H4 (cell line): ENCODE measurements around the gene ATF4. TPM values are rescaled to one million over a fixed set of nuclear protein-coding genes. Genes with fewer than 3 reads are reported as not detected.

Experiments used
- DNase-seq: peaks from one replicate; pipeline ENCODE4 v3.0.0-alpha.2; 2015; ENCODE audit warnings: low spot score
- total RNA-seq: library from RNA; depleted of rRNA; stranded (reverse); fragments of >200 nt; shearing (Covaris generic); gene quantifications from 2 replicates; pipeline ENCODE4 v1.2.3, GENCODE V29; 2014; rRNA removed

Gene ATF4
- total RNA-seq, 1 experiment from 2014 or later, result 444 TPM

GRCh38 chr22:39556970-39557841 is 36.8 kb downstream of the ATF4 start:
- DNase-seq, result no peak

GRCh38 chr22:39558254-39558727 is 37.9 kb downstream of the ATF4 start:
- DNase-seq, result no peak

- DNase-seq, result no peak
These were observed 38.6 kb downstream of the ATF4 start for GRCh38 chr22:39558950-39559349.

GRCh38 chr22:39559456-39560105 is 39.2 kb downstream of the ATF4 start:
- DNase-seq, result no peak

GRCh38 chr22:39560127-39560526 is 39.8 kb downstream of the ATF4 start:
- no peak for DNase-seq

- no peak for DNase-seq
These were observed 42.6 kb downstream of the ATF4 start for GRCh38 chr22:39562839-39563489.

GRCh38 chr22:39563571-39564428 is 43.4 kb downstream of the ATF4 start:
- no peak for DNase-seq

- DNase-seq, result no peak
These were observed 45.1 kb downstream of the ATF4 start for GRCh38 chr22:39565414-39565944.

GRCh38 chr22:39567135-39567946 is 47.0 kb downstream of the ATF4 start:
- no peak for DNase-seq

- DNase-seq, result no peak
These were observed 48.1 kb downstream of the ATF4 start for GRCh38 chr22:39568278-39568981.

GRCh38 chr22:39569066-39569465 is 48.7 kb downstream of the ATF4 start:
- no peak for DNase-seq

GRCh38 chr22:39570226-39570625 is 49.9 kb downstream of the ATF4 start:
- DNase-seq, result no peak

GRCh38 chr22:39570665-39571064 is 50.3 kb downstream of the ATF4 start, which contains the start of gene CACNA1I:
Gene CACNA1I, plus strand, starts transcription at chr22:39570753. Its CDS starts 0 bp downstream, at chr22:39570753.
- no peak for DNase-seq

GRCh38 chr22:39571538-39571937 is 51.2 kb downstream of the ATF4 start:
- no peak for DNase-seq

Other genes with a start within 250 kb of the ATF4 start
- gene RPL3, start 200.9 kb upstream of the ATF4 start, total RNA-seq, result 2,177 and 2,312 TPM in 2 replicates
- gene SYNGR1, start 170.6 kb upstream of the ATF4 start, total RNA-seq, result 19.9 and 23.0 TPM in 2 replicates
- gene TAB1, start 120.8 kb upstream of the ATF4 start, total RNA-seq, result 8.6 and 17.1 TPM in 2 replicates
- 0.80 and 1.1 TPM in 2 replicates for gene MGAT3, start 63.5 kb upstream of the ATF4 start, total RNA-seq
- gene MIEF1, start 18.3 kb upstream of the ATF4 start, total RNA-seq, result 18.0 and 19.8 TPM in 2 replicates
- gene RPS19BP1, start 12.2 kb downstream of the ATF4 start, total RNA-seq, result 92.5 and 123 TPM in 2 replicates
- 0.19 TPM in 1 of 2 replicates, not detected in the other for gene CACNA1I, start 50.2 kb downstream of the ATF4 start, total RNA-seq